HL-60 (cell line): ENCODE results near the gene UQCR11.
"Not testable (repeated sequence)": the region's sequence is repeated elsewhere in the genome, so short reads cannot be mapped to it uniquely, and the experiment has no call there.

Experiments
- DNase-seq, 2 experiments: peaks; one replicate each; pipeline ENCODE4 v3.0.0-alpha.2; 2010 to 2020; ENCODE audit warnings: low read depth in 1 of 2, low spot score in 1 of 2
- H3K27ac ChIP-seq: fragments of 250-450 bp; sonication (Bioruptor Pico); replicated peaks from 2 replicates; pipeline ENCODE4 v1.5.1; 2020; ENCODE audit warnings: mild to moderate bottlenecking, moderate library complexity
- H3K27me3 ChIP-seq: fragments of 250-450 bp; sonication (Bioruptor Pico); 2 replicates; pipeline ENCODE4 v1.5.1; 2021; ENCODE audit warnings: mild to moderate bottlenecking, moderate library complexity; ENCODE audit not compliant: insufficient read depth, poor library complexity, severe bottlenecking
- H3K4me3 ChIP-seq: replicated peaks from 2 replicates; pipeline ENCODE4 v1.5.1; 2011; ENCODE audit warnings: mild to moderate bottlenecking, control low read depth, low read length; ENCODE audit not compliant: insufficient read depth
- CTCF ChIP-seq: IDR thresholded peaks from one replicate; pipeline ENCODE4 v1.5.1; 2011; ENCODE audit warnings: low read length, control low read depth, inconsistent platforms; ENCODE audit not compliant: insufficient read depth
- GABPA ChIP-seq: IDR thresholded peaks from 2 replicates; pipeline ENCODE4 v1.6.1; 2012; ENCODE audit warnings: low read depth
- POLR2AphosphoS5 ChIP-seq: IDR thresholded peaks from 2 replicates; pipeline ENCODE4 v1.6.1; 2012; ENCODE audit warnings: low read depth
- REST ChIP-seq: IDR thresholded peaks from 2 replicates; pipeline ENCODE4 v1.6.1; 2012; ENCODE audit warnings: low read depth; ENCODE audit not compliant: insufficient replicate concordance
- SPI1 ChIP-seq: IDR thresholded peaks from 2 replicates; pipeline ENCODE4 v1.6.1; 2012; ENCODE audit warnings: low read depth, mild to moderate bottlenecking, borderline replicate concordance

UQCR11 gene

GRCh38 chr19:1645299-1645698 lies 40.0 kb upstream of the UQCR11 start:
- no peak overlapping the region for H3K27ac ChIP-seq
- TF ChIP-seq SPI1: no peak
- TF ChIP-seq REST: no peak
- no peak for TF ChIP-seq GABPA
- no peak for TF ChIP-seq CTCF
- no peak for TF ChIP-seq POLR2AphosphoS5
- no peak overlapping the region for H3K4me3 ChIP-seq
- no peaks in the 10 kb centered on the region for H3K27me3 ChIP-seq
- no peak for DNase-seq

- Histone ChIP-seq H3K27me3 (no peaks in the 10 kb centered on the region), H3K27ac (no peak overlapping the region), H3K4me3 (no peak overlapping the region)
- DNase-seq: no peak
- TF ChIP-seq POLR2AphosphoS5: no peak
- no peak for TF ChIP-seq REST
- no peak for TF ChIP-seq SPI1
- no peak for TF ChIP-seq GABPA
- no peak for TF ChIP-seq CTCF
Measured at GRCh38 chr19:1644070-1644469, 38.8 kb upstream of the UQCR11 start.

GRCh38 chr19:1640893-1641448 lies 35.7 kb upstream of the UQCR11 start:
- not testable (repeated sequence) for H3K27ac ChIP-seq, H3K4me3 ChIP-seq, DNase-seq, H3K27me3 ChIP-seq

- no peak for DNase-seq
- no peaks in the 10 kb centered on the region for H3K27me3 ChIP-seq
- H3K4me3 ChIP-seq: no peak overlapping the region
- no peak overlapping the region for H3K27ac ChIP-seq
- no peak for TF ChIP-seq REST
- no peak for TF ChIP-seq CTCF
- no peak for TF ChIP-seq GABPA
- TF ChIP-seq SPI1: no peak
- no peak for TF ChIP-seq POLR2AphosphoS5
Measured at GRCh38 chr19:1636325-1637236, 31.3 kb upstream of the UQCR11 start.
